22Rv1 (cell line): ENCODE data around the gene ANTXR1.
"Not testable (repeated sequence)": the region's sequence is repeated elsewhere in the genome, so short reads cannot be mapped to it uniquely, and the experiment has no call there.

ENCODE experiments used
- ZFX ChIP-seq: fragments of 450-650 bp; IDR thresholded peaks from 2 replicates; pipeline ENCODE4 v1.6.1; 2017; ENCODE audit warnings: antibody characterized with exemption, borderline replicate concordance
- TF ChIP-seq, protein P1 (sequence below): fragments of 450-650 bp; IDR thresholded peaks from 2 replicates; pipeline ENCODE4 v1.5.1; 2017; ENCODE audit warnings: mild to moderate bottlenecking

DNA sequence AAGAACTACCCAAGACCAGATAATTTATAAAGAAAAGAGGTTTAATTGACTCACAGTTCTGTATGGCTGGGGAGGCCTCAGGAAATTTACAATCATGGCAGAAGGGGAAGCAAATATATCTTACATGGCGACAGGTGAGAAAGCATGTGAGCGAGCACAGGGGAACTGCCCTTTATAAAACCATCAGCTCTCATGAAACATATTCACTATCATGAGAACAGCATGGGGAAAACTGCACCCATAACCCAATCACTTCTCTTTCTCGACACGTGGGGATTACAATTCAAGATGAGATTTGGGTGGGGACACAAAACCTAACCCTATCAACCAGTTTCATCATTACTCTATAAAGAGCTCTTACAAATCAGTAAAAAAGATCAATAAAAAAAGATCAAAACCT is 222.9 kb downstream of the ANTXR1 start:
- TF ChIP-seq, protein P1, sequence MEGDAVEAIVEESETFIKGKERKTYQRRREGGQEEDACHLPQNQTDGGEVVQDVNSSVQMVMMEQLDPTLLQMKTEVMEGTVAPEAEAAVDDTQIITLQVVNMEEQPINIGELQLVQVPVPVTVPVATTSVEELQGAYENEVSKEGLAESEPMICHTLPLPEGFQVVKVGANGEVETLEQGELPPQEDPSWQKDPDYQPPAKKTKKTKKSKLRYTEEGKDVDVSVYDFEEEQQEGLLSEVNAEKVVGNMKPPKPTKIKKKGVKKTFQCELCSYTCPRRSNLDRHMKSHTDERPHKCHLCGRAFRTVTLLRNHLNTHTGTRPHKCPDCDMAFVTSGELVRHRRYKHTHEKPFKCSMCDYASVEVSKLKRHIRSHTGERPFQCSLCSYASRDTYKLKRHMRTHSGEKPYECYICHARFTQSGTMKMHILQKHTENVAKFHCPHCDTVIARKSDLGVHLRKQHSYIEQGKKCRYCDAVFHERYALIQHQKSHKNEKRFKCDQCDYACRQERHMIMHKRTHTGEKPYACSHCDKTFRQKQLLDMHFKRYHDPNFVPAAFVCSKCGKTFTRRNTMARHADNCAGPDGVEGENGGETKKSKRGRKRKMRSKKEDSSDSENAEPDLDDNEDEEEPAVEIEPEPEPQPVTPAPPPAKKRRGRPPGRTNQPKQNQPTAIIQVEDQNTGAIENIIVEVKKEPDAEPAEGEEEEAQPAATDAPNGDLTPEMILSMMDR = not testable (repeated sequence)
- not testable (repeated sequence) for TF ChIP-seq ZFX
